Stomach (tissue), 9 donors: ENCODE measurements around the gene ARHGAP32. TPM values are rescaled to one million over a fixed set of nuclear protein-coding genes. Genes with fewer than 3 reads are reported as not detected.
A peak's percentile ranks its signal among the peaks of the same experiment; 100 is the strongest.
"Not testable (repeated sequence)": the region's sequence is repeated elsewhere in the genome, so short reads cannot be mapped to it uniquely, and the experiment has no call there.

Source experiments
- DNase-seq, 2 donors: peaks; one replicate each; pipeline versions ENCODE4 v3.0.0 to v3.0.0-alpha.2; 2013 to 2019
- H3K27ac ChIP-seq, 5 donors: fragments of 200-600 bp in 4 of 5; sonication (generic) in 4 of 5; one replicate each; pipeline ENCODE4 v1.5.1; 2013 to 2019; ENCODE audit warnings: mild to moderate bottlenecking in 1 of 5, moderate library complexity in 1 of 5
- H3K27me3 ChIP-seq, 3 donors: fragments of 200-600 bp; sonication (generic); one replicate each; pipeline ENCODE4 v1.5.1; 2017 to 2019; ENCODE audit warnings: mixed run types in 1 of 3
- H3K36me3 ChIP-seq, 4 donors: fragments of 200-600 bp; sonication (generic); 1 replicate in 3 of 4; 2 replicates in 1 of 4; pipeline ENCODE4 v1.5.1; 2016 to 2019
- H3K4me1 ChIP-seq, 4 donors: fragments of 200-600 bp; sonication (generic); one replicate each; pipeline ENCODE4 v1.5.1; 2016 to 2019
- H3K4me3 ChIP-seq, 4 donors: fragments of 200-600 bp; sonication (generic) in 3 of 4; one replicate each; pipeline ENCODE4 v1.5.1; 2016 to 2019; ENCODE audit warnings: mild to moderate bottlenecking in 1 of 4
- H3K9me3 ChIP-seq, 4 donors: fragments of 200-600 bp; sonication (generic); one replicate each; pipeline ENCODE4 v1.5.1; 2016 to 2019
- CTCF ChIP-seq, 7 experiments: fragments of 450-650 bp in 4 of 7; fragments of 200-600 bp in 3 of 7; sonication (generic) in 3 of 7; IDR thresholded peaks; one replicate each; pipeline ENCODE4 v1.5.1; 2016 to 2019; ENCODE audit warnings: antibody characterized with exemption in 7 of 7, control low read depth in 2 of 7, mild to moderate bottlenecking in 1 of 7
- EP300 ChIP-seq: sonication (generic); formaldehyde crosslinking; IDR thresholded peaks from one replicate; pipeline ENCODE4 v1.6.1; 2017; ENCODE audit warnings: antibody characterized with exemption
- POLR2A ChIP-seq, 4 donors: fragments of 450-650 bp; IDR thresholded peaks; one replicate each; pipeline ENCODE4 v1.6.1; 2016; ENCODE audit warnings: antibody characterized with exemption in 4 of 4, control low read depth in 2 of 4, mild to moderate bottlenecking in 1 of 4, moderate library complexity in 1 of 4
- POLR2AphosphoS5 ChIP-seq, 3 donors: sonication (generic); formaldehyde crosslinking; IDR thresholded peaks; one replicate each; pipeline ENCODE4 v1.6.1; 2016; ENCODE audit warnings: antibody characterized with exemption in 3 of 3
- WGBS, 5 donors: extraction: QIAGEN DNeasy Blood & Tissue Kit in 3 of 5; methylation state at CpG; one replicate each; pipeline versions ENCODE4 v1.1.5 to v1.1.7; 2013 to 2018; 5-methylcytosine and 5-hydroxymethylcytosine counted together
- intact Hi-C: fragments of 100-400 bp; cut with DNase I; formaldehyde crosslinking; loops from one replicate; pipeline ENCODE4 v1.15.1; 2023; ENCODE audit warnings: low total_unique reads
- polyA plus RNA-seq, 3 donors: library from polyadenylated mRNA; stranded (reverse); fragments of 200-250 nt; gene quantifications; one replicate each; pipeline ENCODE4 v1.2.3, GENCODE V29; 2013
- total RNA-seq, 5 donors: library from RNA; depleted of rRNA; stranded (reverse); fragments of >200 nt; gene quantifications; one replicate each; pipeline versions ENCODE4 v1.1.0 to v1.2.3, GENCODE V29; 2014 to 2016
- donor health status: healthy with polysubstance abuse.
- donor health status: Bipolar disorder and iron deficiency.
- donor health status: healthy.

ARHGAP32 gene
- total and polyA plus RNA-seq, 8 donors: 2.9 to 70.1 (median 34.3) TPM

GRCh38 chr11:129013737-129014475 lies 178.2 kb downstream of the ARHGAP32 start:
- 57 to 66% (median 64%) methylated on average over 5 of the region's 5 CpGs for WGBS, 5 donors
- Histone ChIP-seq H3K9me3 (no peaks in the 10 kb centered on the region), H3K27ac (no peak overlapping the region), H3K4me3 (no peak overlapping the region), H3K27me3 (no peaks in the 10 kb centered on the region), H3K4me1 (peaks cover 0 to 9% (median 2%) of the 10 kb centered on the region in 4 donors), H3K36me3 (no peaks in the 10 kb centered on the region)
- DNase-seq: peak in 1 of 2 donors; percentile 18
- intact Hi-C loops: no loop called here
- TF ChIP-seq POLR2AphosphoS5 (IDR thresholded peaks at IDR 0.05) (no peak), POLR2A (IDR thresholded peaks at IDR 0.05) (no peak), CTCF (IDR thresholded peaks at IDR 0.05) (no peak), EP300 (no peak)

DNA sequence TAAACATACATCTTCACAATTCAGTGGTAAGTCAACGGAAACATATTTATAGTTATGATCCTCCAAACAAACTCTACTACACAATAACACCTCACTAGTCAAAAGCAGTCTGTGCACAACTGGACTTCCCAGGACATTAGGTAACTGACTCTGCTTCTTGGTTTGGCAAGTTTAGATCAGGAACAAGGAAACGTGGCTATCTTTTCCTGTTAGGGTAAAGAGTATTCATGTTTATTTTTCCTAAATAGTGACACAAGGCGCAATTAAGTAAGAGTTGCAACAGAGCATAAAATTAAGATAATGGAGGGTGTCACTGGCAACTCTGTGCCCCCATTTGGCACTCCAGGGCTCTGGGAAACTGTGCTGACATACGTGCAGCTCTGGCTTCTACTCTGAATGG lies 179.2 kb downstream of the ARHGAP32 start:
- Histone ChIP-seq H3K27ac (no peak overlapping the region), H3K4me3 (no peak overlapping the region), H3K4me1 (no peaks in the 10 kb centered on the region), H3K27me3 (no peaks in the 10 kb centered on the region), H3K9me3 (no peaks in the 10 kb centered on the region), H3K36me3 (no peaks in the 10 kb centered on the region)
- 48 to 75% (median 63%) methylated on average over 4 of the region's 4 CpGs for WGBS, 5 donors
- peak in 2 of 3 donors; percentile 51 to 58 for TF ChIP-seq POLR2AphosphoS5 (IDR thresholded peaks at IDR 0.05)
- TF ChIP-seq POLR2A (IDR thresholded peaks at IDR 0.05): no peak
- no peak for DNase-seq
- intact Hi-C loops: no loop called here

DNA sequence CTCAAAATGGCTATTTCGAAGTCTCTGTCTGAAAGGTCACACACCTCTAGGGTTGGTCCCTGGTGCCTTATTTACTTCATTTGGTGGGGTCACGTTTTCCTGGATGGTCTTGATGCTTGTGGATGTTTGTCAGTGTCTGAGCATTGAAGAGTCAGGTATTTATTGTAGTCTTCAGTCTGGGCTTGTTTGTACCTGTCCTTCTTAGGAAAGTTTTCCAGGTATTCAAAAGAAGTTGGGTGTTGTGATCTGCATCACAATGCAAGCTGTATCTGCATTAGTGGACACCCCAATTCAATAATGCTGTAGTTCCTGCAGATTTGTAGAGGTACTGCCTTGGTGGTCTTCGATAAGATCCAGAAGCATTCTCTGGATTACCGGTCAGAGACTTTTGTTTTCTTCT lies 186.0 kb downstream of the ARHGAP32 start:
- intact Hi-C loops: no loop called here
- Histone ChIP-seq H3K27ac (no peak overlapping the region), H3K4me1 (no peaks in the 10 kb centered on the region), H3K9me3 (peaks cover 0 to 10% (median 5%) of the 10 kb centered on the region in 4 donors), H3K4me3 (no peak overlapping the region), H3K27me3 (no peaks in the 10 kb centered on the region), H3K36me3 (no peaks in the 10 kb centered on the region)
- TF ChIP-seq EP300: no peak
- no peak for TF ChIP-seq POLR2AphosphoS5 (IDR thresholded peaks at IDR 0.05)
- no peak for TF ChIP-seq POLR2A (IDR thresholded peaks at IDR 0.05)
- TF ChIP-seq CTCF (IDR thresholded peaks at IDR 0.05): no peak
- 84 to 91% (median 89%) methylated on average over 4 of the region's 4 CpGs for WGBS, 5 donors
- DNase-seq: no peak

- 95 to 97% (median 96%) methylated on average over 8 of the region's 8 CpGs for WGBS, 5 donors
- H3K4me1 ChIP-seq, H3K4me3 ChIP-seq, intact Hi-C loops, DNase-seq, H3K27ac ChIP-seq, H3K27me3 ChIP-seq: not testable (repeated sequence)
- H3K36me3 ChIP-seq: peaks cover 0 to 29% (median 24%) of the 10 kb centered on the region in 4 donors
- H3K9me3 ChIP-seq: peaks cover 0 to 36% (median 17%) of the 10 kb centered on the region in 4 donors
Measured at GRCh38 chr11:128999165-128999564, 193.0 kb downstream of the ARHGAP32 start.

- intact Hi-C loops: no loop called here
- Histone ChIP-seq H3K4me1 (no peaks in the 10 kb centered on the region), H3K4me3 (no peak overlapping the region), H3K27me3 (no peaks in the 10 kb centered on the region), H3K27ac (no peak overlapping the region), H3K36me3 (peaks cover 5 to 30% (median 23%) of the 10 kb centered on the region in 4 donors), H3K9me3 (no peaks in the 10 kb centered on the region)
- DNase-seq: no peak
- TF ChIP-seq POLR2A (IDR thresholded peaks at IDR 0.05) (no peak), CTCF (IDR thresholded peaks at IDR 0.05) (no peak)
Measured at GRCh38 chr11:128988242-128988970, 203.7 kb downstream of the ARHGAP32 start.
